B cell (primary cell): Measurements from ENCODE around the gene SH2D4B. TPM values are rescaled to one million over a fixed set of nuclear protein-coding genes. Genes with fewer than 3 reads are reported as not detected.

Experiments
- ATAC-seq: fragments of 200-7000 bp; cut with Tn5 transposase; one replicate; pipeline ENCODE4 v1.10.0; 2021; ENCODE audit warnings: low read depth, mild to moderate bottlenecking, moderate number of reproducible peaks, moderate library complexity
- CTCF ChIA-PET: fragments of 350-600 bp; sonication (Branson Sonifier 250); formaldehyde crosslinking; loops from one replicate; lab custom pipeline; 2021; ENCODE audit warnings: antibody characterized with exemption, inconsistent platforms; lab: Charles Lee
- POLR2A ChIA-PET: fragments of 350-600 bp; sonication (Branson Sonifier 250); formaldehyde crosslinking; loops from one replicate; lab custom pipeline; 2021; ENCODE audit warnings: antibody characterized with exemption; lab: Charles Lee
- DNase-seq: peaks from one replicate; pipeline ENCODE4 v3.0.0; 2013
- H2AFZ ChIP-seq: 2 replicates; pipeline ENCODE4 v1.6.1; 2012; ENCODE audit warnings: mild to moderate bottlenecking, low read depth, low read length; ENCODE audit not compliant: insufficient read depth, poor library complexity, severe bottlenecking
- H3K27ac ChIP-seq, 2 donors: 1 replicate in 1 of 2; 2 replicates in 1 of 2; pipeline ENCODE4 v1.5.1; 2012 to 2013; ENCODE audit warnings: low read length in 2 of 2, mild to moderate bottlenecking in 2 of 2, moderate library complexity in 1 of 2
- H3K27me3 ChIP-seq, 4 experiments: fragments of 200-600 bp in 1 of 4; sonication (generic) in 1 of 4; replicated peaks in 1 of 4; 1 replicate in 2 of 4; 2 replicates in 2 of 4; pipeline versions ENCODE4 v1.6.1 to v1.7.0; 2013 to 2016; ENCODE audit warnings: low read length in 3 of 4, mild to moderate bottlenecking in 2 of 4, mixed read lengths in 1 of 4, moderate library complexity in 1 of 4; ENCODE audit not compliant: insufficient read depth in 4 of 4, control insufficient read depth in 3 of 4; ENCODE audit errors: control extremely low read depth in 1 of 4
- H3K36me3 ChIP-seq, 2 experiments: replicated peaks in 1 of 2; 1 replicate in 1 of 2; 2 replicates in 1 of 2; pipeline versions ENCODE4 v1.6.1 to v1.7.1; 2013; ENCODE audit warnings: low read length in 1 of 2; ENCODE audit not compliant: insufficient read depth in 2 of 2, control insufficient read depth in 1 of 2; ENCODE audit errors: control extremely low read depth in 1 of 2, extremely low read depth in 1 of 2
- H3K4me1 ChIP-seq, 2 donors: fragments of 200-600 bp in 1 of 2; sonication (generic) in 1 of 2; 1 replicate in 1 of 2; 2 replicates in 1 of 2; pipeline versions ENCODE4 v1.5.1 to v1.6.1; 2013 to 2017; ENCODE audit warnings: low read length in 2 of 2; ENCODE audit not compliant: control insufficient read depth in 2 of 2, insufficient read depth in 2 of 2
- H3K4me2 ChIP-seq: replicated peaks from 2 replicates; pipeline ENCODE3; 2012; ENCODE audit warnings: mild to moderate bottlenecking, low read depth, low read length; ENCODE audit not compliant: poor library complexity, severe bottlenecking
- H3K4me3 ChIP-seq, 5 experiments: fragments of 200-600 bp in 1 of 5; sonication (generic) in 1 of 5; 1 replicate in 3 of 5; 2 replicates in 2 of 5; pipeline versions ENCODE4 v1.5.1 to v1.7.0; 2011 to 2016; ENCODE audit warnings: low read length in 4 of 5, mild to moderate bottlenecking in 4 of 5, low read depth in 2 of 5, control low read depth in 1 of 5, moderate library complexity in 1 of 5; ENCODE audit not compliant: insufficient read depth in 1 of 5; ENCODE audit errors: control extremely low read depth in 1 of 5, extremely low read depth in 1 of 5
- H3K79me2 ChIP-seq: fragments of 200-600 bp; sonication (generic); one replicate; pipeline ENCODE4 v1.6.0; 2016; ENCODE audit warnings: low read length; ENCODE audit not compliant: control insufficient read depth, insufficient read depth
- H3K9ac ChIP-seq: fragments of 200-600 bp; sonication (generic); 2 replicates; pipeline ENCODE4 v1.6.1; 2017; ENCODE audit warnings: mild to moderate bottlenecking, low read length, moderate library complexity
- H3K9me3 ChIP-seq, 3 donors: one replicate each; pipeline versions ENCODE4 v1.6.1 to v1.7.1; 2013; ENCODE audit warnings: low read length in 2 of 3; ENCODE audit not compliant: control insufficient read depth in 2 of 3, insufficient read depth in 1 of 3; ENCODE audit errors: control extremely low read depth in 1 of 3
- H4K20me1 ChIP-seq: 2 replicates; pipeline ENCODE4 v1.6.0; 2012; ENCODE audit warnings: mild to moderate bottlenecking, low read length; ENCODE audit not compliant: insufficient read depth, control insufficient read depth, poor library complexity, severe bottlenecking
- H3K27ac Mint-ChIP-seq: one replicate; pipeline ENCODE4 v1.8.0; 2021; ENCODE audit warnings: mixed read lengths
- H3K27me3 Mint-ChIP-seq: one replicate; pipeline ENCODE4 v1.8.0; 2021; ENCODE audit warnings: mixed read lengths
- H3K4me1 Mint-ChIP-seq: one replicate; pipeline ENCODE4 v1.8.0; 2021; ENCODE audit warnings: mixed read lengths
- H3K4me3 Mint-ChIP-seq: one replicate; pipeline ENCODE4 v1.8.0; 2021; ENCODE audit warnings: mixed read lengths
- H3K9me3 Mint-ChIP-seq: one replicate; pipeline ENCODE4 v1.8.0; 2022; ENCODE audit warnings: mixed read lengths; ENCODE audit not compliant: insufficient read depth
- EZH2 ChIP-seq: IDR thresholded peaks from 2 replicates; pipeline ENCODE4 v1.6.1; 2012; ENCODE audit warnings: borderline replicate concordance, low read depth, mild to moderate bottlenecking, moderate library complexity, low read length; ENCODE audit not compliant: insufficient read depth, poor library complexity, severe bottlenecking
- WGBS: methylation state at CpG from one replicate; pipeline ENCODE4 v1.1.5; 2013; ENCODE audit warnings: missing lambda C conversion rate; ENCODE audit not compliant: insufficient coverage; 5-methylcytosine and 5-hydroxymethylcytosine counted together
- intact Hi-C: fragments of 100-400 bp; cut with micrococcal nuclease; formaldehyde crosslinking; loops from one replicate; pipeline ENCODE4 v1.10.0; 2022
- polyA plus RNA-seq: library from polyadenylated mRNA; depleted of rRNA; stranded (reverse); fragments of >200 nt; gene quantifications from 2 replicates; pipeline ENCODE4 v1.2.3, GENCODE V29; 2012
- total RNA-seq, 2 donors: library from RNA; stranded (reverse); fragments of 120-200 nt in 1 of 2; gene quantifications; 1 replicate in 1 of 2; 2 replicates in 1 of 2; pipeline versions ENCODE4 v1.2.3 to v1.2.4, GENCODE V29; 2013 to 2022
- TF ChIP-seq, protein P1 (sequence below): fragments of 200-600 bp; IDR thresholded peaks from one replicate; pipeline ENCODE4 v1.8.0; 2022; ENCODE audit warnings: antibody characterized with exemption, mild to moderate bottlenecking

The SH2D4B gene
- total and polyA plus RNA-seq, 2 donors (not counting 1 experiment from before 2014, with no cell fraction given) = 0.09 to 0.22 TPM

DNA sequence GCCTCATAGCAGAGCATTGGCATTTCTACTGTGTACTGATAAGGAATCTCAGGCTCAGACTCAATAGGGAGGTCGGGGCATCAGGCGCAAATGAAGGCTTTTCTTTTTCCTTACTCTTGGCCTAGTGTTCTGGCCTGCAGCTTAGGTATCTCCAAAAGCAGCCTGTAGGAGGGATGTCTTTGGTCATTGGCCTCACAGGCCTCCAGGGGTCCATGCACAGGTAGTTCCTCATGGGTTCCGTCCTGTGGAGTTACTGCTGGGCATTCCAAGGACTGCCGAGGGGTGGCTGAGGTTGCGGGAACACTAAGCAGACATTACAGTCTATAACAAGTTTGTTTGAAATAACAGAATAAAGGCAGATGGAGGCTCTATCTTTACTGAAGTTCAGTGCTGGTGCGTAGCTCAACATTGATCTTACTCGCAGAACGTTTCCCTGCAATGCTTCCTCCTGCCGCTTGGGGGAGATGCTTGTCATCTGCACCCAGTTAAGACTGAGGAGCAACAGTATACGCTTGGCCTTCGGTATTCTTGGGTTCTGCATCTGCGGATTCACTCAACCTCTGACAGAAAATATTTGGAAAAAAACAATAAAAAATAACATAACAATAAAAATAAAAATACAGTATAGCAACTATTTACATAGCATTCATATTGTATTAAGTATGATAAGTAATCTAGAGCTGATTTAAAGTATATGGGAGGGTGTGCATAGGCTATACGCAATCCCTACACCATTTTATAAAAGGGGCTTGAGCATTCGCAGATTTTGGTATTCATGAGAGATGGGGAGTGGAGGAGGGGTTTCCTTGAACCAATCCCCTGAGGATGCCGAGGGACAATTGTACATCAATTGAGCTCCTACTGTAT is 58.9 kb downstream of the SH2D4B start:
- H3K27me3 Mint-ChIP-seq = no peaks in the 10 kb centered on the region
- WGBS = 51% methylated on average over 6 of the region's 15 CpGs
- Histone ChIP-seq H2AFZ (no peak overlapping the region), H4K20me1 (no peaks in the 10 kb centered on the region), H3K79me2 (no peaks in the 10 kb centered on the region), H3K4me3 (no peak overlapping the region), H3K27me3 (no peaks in the 10 kb centered on the region), H3K27ac (no peak overlapping the region), H3K9me3 (peaks cover 0 to 5% (median 0%) of the 10 kb centered on the region in 3 donors), H3K9ac (no peak overlapping the region), H3K4me1 (peaks cover 13 to 28% of the 10 kb centered on the region in 2 donors), H3K36me3 (no peaks in the 10 kb centered on the region), H3K4me2 (no peak overlapping the region)
- ChIA-PET CTCF (interaction anchor here (0.9 to 2.6 kb wide), 6 partner anchors 9 to 95 kb away, joined by 3 to 7 read pairs (median 4); no protein-coding TSS in a partner anchor), POLR2A (no interaction called here)
- H3K4me1 Mint-ChIP-seq = peaks cover 24% of the 10 kb centered on the region
- H3K4me3 Mint-ChIP-seq = no peak overlapping the region
- no peaks in the 10 kb centered on the region for H3K9me3 Mint-ChIP-seq
- TF ChIP-seq EZH2 = no peak
- TF ChIP-seq, protein P1, sequence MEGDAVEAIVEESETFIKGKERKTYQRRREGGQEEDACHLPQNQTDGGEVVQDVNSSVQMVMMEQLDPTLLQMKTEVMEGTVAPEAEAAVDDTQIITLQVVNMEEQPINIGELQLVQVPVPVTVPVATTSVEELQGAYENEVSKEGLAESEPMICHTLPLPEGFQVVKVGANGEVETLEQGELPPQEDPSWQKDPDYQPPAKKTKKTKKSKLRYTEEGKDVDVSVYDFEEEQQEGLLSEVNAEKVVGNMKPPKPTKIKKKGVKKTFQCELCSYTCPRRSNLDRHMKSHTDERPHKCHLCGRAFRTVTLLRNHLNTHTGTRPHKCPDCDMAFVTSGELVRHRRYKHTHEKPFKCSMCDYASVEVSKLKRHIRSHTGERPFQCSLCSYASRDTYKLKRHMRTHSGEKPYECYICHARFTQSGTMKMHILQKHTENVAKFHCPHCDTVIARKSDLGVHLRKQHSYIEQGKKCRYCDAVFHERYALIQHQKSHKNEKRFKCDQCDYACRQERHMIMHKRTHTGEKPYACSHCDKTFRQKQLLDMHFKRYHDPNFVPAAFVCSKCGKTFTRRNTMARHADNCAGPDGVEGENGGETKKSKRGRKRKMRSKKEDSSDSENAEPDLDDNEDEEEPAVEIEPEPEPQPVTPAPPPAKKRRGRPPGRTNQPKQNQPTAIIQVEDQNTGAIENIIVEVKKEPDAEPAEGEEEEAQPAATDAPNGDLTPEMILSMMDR = peak; percentile 77
- intact Hi-C loops = loop anchor here (5.0 kb wide), 2 partner anchors 34 to 59 kb away; partner anchors contain the start of gene SH2D4B
- DNase-seq = peak; percentile 50
- H3K27ac Mint-ChIP-seq = no peak overlapping the region
- ATAC-seq = peak; percentile 67
